SH-SY5Y (cell line): Measurements from ENCODE around the gene GDPD3.

Experiments
- GATA2 ChIP-seq: IDR thresholded peaks from 2 replicates; pipeline ENCODE4 v1.6.1; 2011; ENCODE audit warnings: mild to moderate bottlenecking, low read depth, low read length
- GATA3 ChIP-seq: IDR thresholded peaks from 2 replicates; pipeline ENCODE4 v1.6.1; 2011; ENCODE audit warnings: low read depth, mild to moderate bottlenecking, low read length, moderate library complexity

GRCh38 chr16:30083216-30084055 lies 29.9 kb downstream of the GDPD3 start:
- TF ChIP-seq GATA3 (no peak), GATA2 (no peak)
